GM12878 (cell line): ENCODE results near the gene ITGA7. TPM values are rescaled to one million over a fixed set of nuclear protein-coding genes. Genes with fewer than 3 reads are reported as not detected.

Experiments used
- ATAC-seq: fragments of 200-7000 bp; cut with Tn5 transposase; 3 replicates; pipeline ENCODE4 v1.9.1; 2020; ENCODE audit warnings: mild to moderate bottlenecking, moderate library complexity
- BruUV-seq: library from RNA; stranded (reverse); fragments of 400-500 nt; replicated peaks from 2 replicates; lab custom pipeline; 2021; lab: Mats Ljungman, UMichigan
- CTCF ChIA-PET: fragments of 300-600 bp; sonication (Branson Sonifier 250); formaldehyde crosslinking; extraction: SDS; loops from one replicate; lab custom pipeline; 2021; ENCODE audit warnings: inconsistent platforms; lab: Yijun Ruan, JAX
- POLR2A ChIA-PET: fragments of 350-600 bp; formaldehyde crosslinking; extraction: SDS; loops from one replicate; lab custom pipeline; 2021; ENCODE audit warnings: inconsistent platforms; lab: Charles Lee
- RAD21 ChIA-PET: fragments of 300-600 bp; sonication (Branson Sonifier 250); formaldehyde crosslinking; loops from one replicate; lab custom pipeline; 2023; ENCODE audit warnings: antibody characterized with exemption; ENCODE audit not compliant: unreplicated experiment; lab: Charles Lee
- SMC1A ChIA-PET: fragments of 300-600 bp; sonication (Branson Sonifier 250); formaldehyde crosslinking; loops from one replicate; lab custom pipeline; 2023; ENCODE audit not compliant: unreplicated experiment, uncharacterized antibody; lab: Charles Lee
- DNase-seq: peaks from one replicate; pipeline ENCODE4 v3.0.0-alpha.2; 2011; ENCODE audit warnings: low read depth, low spot score
- FAIRE-seq: peaks from 3 replicates; lab custom pipeline; 2011; peaks lifted over from hg19 to GRCh38; lab: Jason Lieb, UNC
- H2AFZ ChIP-seq: 2 replicates; pipeline ENCODE4 v1.6.0; 2011; ENCODE audit warnings: low read depth, low read length, control low read depth; ENCODE audit not compliant: control insufficient read depth
- H3K27ac ChIP-seq: 2 replicates; pipeline ENCODE4 v1.5.1; 2011; ENCODE audit warnings: control low read depth; ENCODE audit not compliant: control insufficient read depth, insufficient read depth
- H3K27me3 ChIP-seq, 2 experiments: replicated peaks in 1 of 2; 2 replicates each; pipeline versions ENCODE4 v1.6.0 to v1.6.1; 2011; ENCODE audit warnings: low read length in 1 of 2; ENCODE audit not compliant: control insufficient read depth in 2 of 2, insufficient read depth in 2 of 2
- H3K36me3 ChIP-seq, 2 experiments: 2 replicates each; pipeline ENCODE4 v1.5.1; 2011; ENCODE audit warnings: low read length in 1 of 2; ENCODE audit not compliant: control insufficient read depth in 2 of 2, insufficient read depth in 2 of 2
- H3K4me1 ChIP-seq: 2 replicates; pipeline ENCODE4 v1.6.1; 2011; ENCODE audit warnings: mild to moderate bottlenecking, low read length, moderate library complexity, mixed read lengths; ENCODE audit not compliant: control insufficient read depth, insufficient read depth
- H3K4me2 ChIP-seq: 2 replicates; pipeline ENCODE4 v1.6.0; 2011; ENCODE audit warnings: control low read depth; ENCODE audit not compliant: control insufficient read depth, insufficient read depth
- H3K4me3 ChIP-seq: fragments of 200-600 bp; sonication (generic); 2 replicates; pipeline ENCODE4 v1.5.1; 2016
- H3K79me2 ChIP-seq: 2 replicates; pipeline ENCODE4 v1.6.0; 2011; ENCODE audit warnings: low read length; ENCODE audit not compliant: control insufficient read depth, insufficient read depth
- H3K9ac ChIP-seq: 2 replicates; pipeline ENCODE4 v1.8.0; 2011; ENCODE audit warnings: low read length, control low read depth, mixed read lengths; ENCODE audit not compliant: control insufficient read depth, insufficient read depth
- H3K9me3 ChIP-seq: replicated peaks from 3 replicates; pipeline ENCODE4 v1.5.1; 2011; ENCODE audit warnings: mild to moderate bottlenecking, low read length; ENCODE audit not compliant: control insufficient read depth, insufficient read depth
- H4K20me1 ChIP-seq: 2 replicates; pipeline ENCODE4 v1.6.0; 2011; ENCODE audit not compliant: control insufficient read depth, insufficient read depth
- BCL3 ChIP-seq: IDR thresholded peaks from 2 replicates; pipeline ENCODE4 v1.6.1; 2011; ENCODE audit warnings: borderline replicate concordance, low read depth, mild to moderate bottlenecking, moderate library complexity, low read length; ENCODE audit not compliant: insufficient read depth, poor library complexity, severe bottlenecking
- CBX5 ChIP-seq: sonication (generic); IDR thresholded peaks from 2 replicates; pipeline ENCODE4 v1.6.1; 2016; ENCODE audit warnings: low read depth, moderate library complexity, mild to moderate bottlenecking, inconsistent platforms
- HCFC1 ChIP-seq: fragments of 150-350 bp; IDR thresholded peaks from 2 replicates; pipeline ENCODE4 v1.6.1; 2014; ENCODE audit warnings: low read length
- KAT2A ChIP-seq: conservative IDR thresholded peaks from 2 replicates; pipeline ENCODE4 v1.6.1; 2011; ENCODE audit warnings: low read depth, low read length; ENCODE audit not compliant: control insufficient read depth
- KLF5 ChIP-seq: fragments of 450-650 bp; IDR thresholded peaks from 2 replicates; pipeline ENCODE4 v1.6.1; 2014; ENCODE audit warnings: mild to moderate bottlenecking; ENCODE audit not compliant: partially characterized antibody
- MEF2B ChIP-seq: fragments of 450-650 bp; IDR thresholded peaks from 2 replicates; pipeline ENCODE4 v1.6.1; 2018; ENCODE audit warnings: mild to moderate bottlenecking, moderate library complexity; ENCODE audit not compliant: partially characterized antibody, poor library complexity, severe bottlenecking
- PML ChIP-seq: IDR thresholded peaks from 2 replicates; pipeline ENCODE4 v1.6.1; 2012; ENCODE audit warnings: low read length, inconsistent platforms
- RAD21 ChIP-seq: IDR thresholded peaks from 2 replicates; pipeline ENCODE4 v1.6.1; 2011; ENCODE audit warnings: mild to moderate bottlenecking, low read depth, low read length, moderate library complexity; ENCODE audit not compliant: insufficient read depth
- RELA ChIP-seq: fragments of 450-650 bp; IDR thresholded peaks from 2 replicates; pipeline ENCODE4 v1.8.0; 2014; ENCODE audit warnings: borderline replicate concordance; ENCODE audit not compliant: partially characterized antibody
- RUNX3 ChIP-seq: IDR thresholded peaks from 2 replicates; pipeline ENCODE4 v1.6.1; 2012; ENCODE audit warnings: low read length, inconsistent platforms
- SIN3A ChIP-seq: IDR thresholded peaks from 2 replicates; pipeline ENCODE4 v1.6.1; 2012; ENCODE audit warnings: low read depth, low read length, improper control_type of control experiment
- SKIL ChIP-seq: fragments of 450-650 bp; IDR thresholded peaks from 2 replicates; pipeline ENCODE4 v1.6.1; 2017; ENCODE audit warnings: mild to moderate bottlenecking, low read depth, inconsistent platforms; ENCODE audit not compliant: poor library complexity, severe bottlenecking
- SMAD1 ChIP-seq: fragments of 450-650 bp; IDR thresholded peaks from 2 replicates; pipeline ENCODE4 v1.6.1; 2018; ENCODE audit warnings: mild to moderate bottlenecking, low read depth; ENCODE audit not compliant: partially characterized antibody
- TCF3 ChIP-seq: IDR thresholded peaks from 2 replicates; pipeline ENCODE4 v1.6.1; 2012; ENCODE audit warnings: low read depth, mild to moderate bottlenecking, low read length, borderline replicate concordance; ENCODE audit not compliant: insufficient read depth
- ZNF207 ChIP-seq: fragments of 450-650 bp; IDR thresholded peaks from 2 replicates; pipeline ENCODE4 v1.6.1; 2014; ENCODE audit warnings: antibody characterized with exemption, mild to moderate bottlenecking, borderline replicate concordance
- ZZZ3 ChIP-seq: IDR thresholded peaks from 2 replicates; pipeline ENCODE4 v1.6.1; 2011; ENCODE audit warnings: low read depth; ENCODE audit not compliant: control insufficient read depth, insufficient read length
- WGBS: methylation state at CpG from one replicate; pipeline ENCODE4 v1.1.6; 2016; ENCODE audit warnings: low lambda C conversion rate; ENCODE audit not compliant: insufficient replicate concordance, insufficient coverage; ENCODE audit errors: missing lambda C conversion rate; 5-methylcytosine and 5-hydroxymethylcytosine counted together
- in situ Hi-C: fragments of 300-500 bp; cut with MboI; formaldehyde crosslinking; loops from 9 replicates; pipeline ENCODE4 v1.14.3; 2018; ENCODE audit warnings: mixed read lengths
- intact Hi-C: fragments of 100-400 bp; cut with micrococcal nuclease; formaldehyde crosslinking; loops from one replicate; pipeline ENCODE4 v1.14.2; 2022; ENCODE audit not compliant: unreplicated experiment
- polyA plus RNA-seq, 11 experiments: library from polyadenylated mRNA; depleted of rRNA in 4 of 11; unstranded in 6 of 11; stranded (reverse) in 5 of 11; fragments of >200 nt; fragmentation: Nextera tagmentation in 4 of 11; fragmentation: Illumina TruSeq in 1 of 11; extraction: Ambion mirVana in 4 of 11; extraction: Trizol in 1 of 11; gene quantifications; 1 replicate in 1 of 11; 2 replicates in 10 of 11; pipeline versions ENCODE4 v1.2.1 to v1.2.3, GENCODE V29; 2011 to 2016; ENCODE audit warnings: inconsistent platforms in 2 of 11, missing spikeins in 2 of 11, low read depth in 1 of 11
- total RNA-seq, 4 experiments: library from RNA; depleted of rRNA in 3 of 4; stranded (reverse); fragments of >200 nt in 3 of 4; fragmentation: Illumina TruSeq in 1 of 4; extraction: Trizol in 1 of 4; gene quantifications; 2 replicates each; pipeline versions ENCODE4 v1.2.1 to v1.2.3, GENCODE V29; 2013 to 2021
- TF ChIP-seq, protein P1 (sequence below): fragments of 450-650 bp; IDR thresholded peaks from 2 replicates; pipeline ENCODE4 v1.6.1; 2017; ENCODE audit warnings: borderline replicate concordance

ITGA7 gene
- total and polyA plus RNA-seq, 10 of the 15 experiments (the other 5 are each of a cell fraction or from before 2014, with no cell fraction given) = 0.18 to 5.1 (median 1.5) TPM

DNA sequence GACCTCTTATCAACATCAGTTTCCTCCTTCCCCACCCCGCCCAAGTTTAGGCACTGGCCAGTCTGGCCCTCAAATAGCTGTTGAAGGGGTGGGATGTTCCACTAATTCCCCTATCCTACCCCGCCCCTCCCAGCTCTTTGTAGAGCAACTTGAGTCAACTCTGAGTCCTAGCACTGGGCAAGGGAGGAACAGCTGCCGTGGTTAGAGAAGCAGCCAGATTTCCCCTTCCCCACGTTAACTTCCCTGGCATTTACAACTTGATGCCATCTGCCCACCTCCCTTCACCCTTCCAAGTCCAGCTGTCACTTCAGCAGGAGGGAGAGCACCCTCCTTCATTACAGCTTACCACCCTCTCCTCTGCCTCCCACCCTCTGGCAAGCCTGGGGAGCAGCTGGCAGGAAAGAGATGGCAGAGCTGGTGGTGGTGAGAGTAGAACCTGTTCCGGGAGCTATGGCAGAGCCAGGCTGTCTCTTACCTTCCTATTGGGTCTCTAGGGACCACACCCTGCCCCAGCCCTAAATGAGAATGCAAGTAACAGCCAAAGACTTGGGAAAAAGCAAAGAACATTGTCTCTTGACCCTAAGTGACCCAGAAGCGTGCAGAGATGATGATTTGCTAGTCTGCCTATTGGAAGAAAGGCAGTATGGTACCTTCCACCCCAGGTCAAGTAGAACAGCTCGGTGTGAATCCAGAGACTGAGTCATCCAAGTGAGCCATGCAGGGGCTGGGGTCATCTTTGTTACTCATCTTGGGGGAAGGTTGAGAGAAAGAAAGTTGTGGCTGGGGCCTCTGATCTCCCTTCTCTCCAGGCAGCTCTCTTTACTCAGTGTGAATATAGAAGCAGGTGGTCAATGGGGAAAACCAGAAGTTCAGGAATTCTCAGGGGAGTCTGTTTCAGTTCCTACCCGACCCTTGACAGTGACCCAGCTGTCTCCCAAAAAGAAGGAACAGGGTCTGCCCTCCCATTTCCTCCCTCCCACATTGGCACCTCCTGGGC, 9.6 kb upstream of the ITGA7 start:
- POLR2A ChIA-PET = interaction anchor here (0.7 to 3.5 kb wide), 10 partner anchors 11 to 504 kb away, joined by 3 to 39 read pairs (median 4); partner anchors contain the start of genes CD63, GDF11 and RNF41
- DNase-seq = no peak
- TF ChIP-seq RUNX3 (peak; percentile 54; the same call in 1 of the 2 replicates), KAT2A (no peak), RAD21 (no peak), ZZZ3 (no peak), MEF2B (peak; percentile 78), BCL3 (peak; percentile 44), TCF3 (peak; percentile 70; the same call in 1 of the 2 replicates), SMAD1 (no peak), PML (0 out of 2 replicates have a peak, but pooled peaks have one; percentile 51), ZNF207 (no peak), SIN3A (no peak), HCFC1 (no peak), RELA (no peak), SKIL (no peak), KLF5 (no peak), CBX5 (no peak)
- TF ChIP-seq, protein P1, sequence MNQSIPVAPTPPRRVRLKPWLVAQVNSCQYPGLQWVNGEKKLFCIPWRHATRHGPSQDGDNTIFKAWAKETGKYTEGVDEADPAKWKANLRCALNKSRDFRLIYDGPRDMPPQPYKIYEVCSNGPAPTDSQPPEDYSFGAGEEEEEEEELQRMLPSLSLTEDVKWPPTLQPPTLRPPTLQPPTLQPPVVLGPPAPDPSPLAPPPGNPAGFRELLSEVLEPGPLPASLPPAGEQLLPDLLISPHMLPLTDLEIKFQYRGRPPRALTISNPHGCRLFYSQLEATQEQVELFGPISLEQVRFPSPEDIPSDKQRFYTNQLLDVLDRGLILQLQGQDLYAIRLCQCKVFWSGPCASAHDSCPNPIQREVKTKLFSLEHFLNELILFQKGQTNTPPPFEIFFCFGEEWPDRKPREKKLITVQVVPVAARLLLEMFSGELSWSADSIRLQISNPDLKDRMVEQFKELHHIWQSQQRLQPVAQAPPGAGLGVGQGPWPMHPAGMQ = no peak

More for the DNA sequence above, 9.6 kb upstream of the ITGA7 start:
- BruUV-seq = TSS peak; percentile 79
- peaks cover 20% of the 10 kb centered on the region for H3K4me1 ChIP-seq
- peak overlapping the region; percentile 100 for H3K4me2 ChIP-seq
- H3K9me3 ChIP-seq = no peaks in the 10 kb centered on the region
- CTCF ChIA-PET = interaction anchor here (0.6 to 11.4 kb wide), 14 partner anchors 8 to 388 kb away, joined by 3 to 205 read pairs (median 7); partner anchors contain the start of genes CD63, PA2G4 and PYM1
- in situ Hi-C loops = no loop called here
- H3K4me3 ChIP-seq = peak overlapping the region; percentile 81
- no peak overlapping the region for H2AFZ ChIP-seq
- H4K20me1 ChIP-seq = no peaks in the 10 kb centered on the region
- H3K9ac ChIP-seq = peak overlapping the region; percentile 92
- peaks cover 13% of the 10 kb centered on the region for H3K79me2 ChIP-seq
- FAIRE-seq = peak; percentile 68
- peaks cover 0 to 2% of the 10 kb centered on the region in 2 experiments; a peak in 1 of 4 replicates for H3K36me3 ChIP-seq
- 8% methylated on average over 8 of the region's 8 CpGs for WGBS
- intact Hi-C loops = loop anchor here (2.0 kb wide), 1 partner anchor 19 kb away; no protein-coding TSS in a partner anchor
- no peaks in the 10 kb centered on the region for H3K27me3 ChIP-seq
- H3K27ac ChIP-seq = peak overlapping the region; percentile 95
- ATAC-seq = peak; percentile 47
- SMC1A ChIA-PET = interaction anchor here (0.8 to 4.0 kb wide), 10 partner anchors 8 to 216 kb away, joined by 3 to 29 read pairs (median 6); partner anchors contain the start of genes CD63, ORMDL2 and SARNP
- RAD21 ChIA-PET = interaction anchor here (0.7 to 11.0 kb wide), 7 partner anchors 12 to 355 kb away, joined by 3 to 113 read pairs (median 5); partner anchors contain the start of genes CD63 and RAB5B
